KOPT-K1 (cell line): ENCODE data around the gene FAM181A.

Experiments
- H3K27ac ChIP-seq: fragments of 200-600 bp; sonication (generic); 2 replicates; pipeline ENCODE4 v1.5.1; 2016; ENCODE audit warnings: antibody characterized with exemption, mild to moderate bottlenecking, low read depth, low read length; ENCODE audit not compliant: poor library complexity, severe bottlenecking
- H3K36me3 ChIP-seq: fragments of 200-600 bp; sonication (generic); 2 replicates; pipeline ENCODE4 v1.5.1; 2017; ENCODE audit warnings: antibody characterized with exemption, mild to moderate bottlenecking, low read length, moderate library complexity; ENCODE audit not compliant: insufficient read depth
- H3K9me3 ChIP-seq: fragments of 200-600 bp; sonication (generic); 2 replicates; pipeline ENCODE4 v1.5.1; 2017; ENCODE audit warnings: antibody characterized with exemption, low read length, mild to moderate bottlenecking; ENCODE audit not compliant: insufficient read depth, poor library complexity, severe bottlenecking

The FAM181A gene

GRCh38 chr14:93947282-93947681, 20.1 kb downstream of the FAM181A start:
- Histone ChIP-seq H3K9me3 (no peaks in the 10 kb centered on the region), H3K27ac (no peak overlapping the region), H3K36me3 (no peaks in the 10 kb centered on the region)

GRCh38 chr14:93949511-93950075, 22.4 kb downstream of the FAM181A start:
- Histone ChIP-seq H3K36me3 (no peaks in the 10 kb centered on the region), H3K9me3 (no peaks in the 10 kb centered on the region), H3K27ac (no peak overlapping the region)

GRCh38 chr14:93950948-93951634, 23.9 kb downstream of the FAM181A start:
- Histone ChIP-seq H3K27ac (no peak overlapping the region), H3K36me3 (no peaks in the 10 kb centered on the region), H3K9me3 (no peaks in the 10 kb centered on the region)

GRCh38 chr14:93951635-93952540, 24.7 kb downstream of the FAM181A start:
- no peak overlapping the region for H3K27ac ChIP-seq
- H3K36me3 ChIP-seq = no peaks in the 10 kb centered on the region
- no peaks in the 10 kb centered on the region for H3K9me3 ChIP-seq

GRCh38 chr14:93952829-93953228, 25.7 kb downstream of the FAM181A start:
- no peaks in the 10 kb centered on the region for H3K36me3 ChIP-seq
- no peak overlapping the region for H3K27ac ChIP-seq
- H3K9me3 ChIP-seq = no peaks in the 10 kb centered on the region

GRCh38 chr14:93953263-93953662, 26.1 kb downstream of the FAM181A start:
- H3K36me3 ChIP-seq = no peaks in the 10 kb centered on the region

GRCh38 chr14:93953739-93954515, 26.8 kb downstream of the FAM181A start:
- Histone ChIP-seq H3K9me3 (no peaks in the 10 kb centered on the region), H3K36me3 (no peaks in the 10 kb centered on the region), H3K27ac (no peak overlapping the region)

More at GRCh38 chr14:93953263-93953662, 26.1 kb downstream of the FAM181A start:
- H3K27ac ChIP-seq = no peak overlapping the region
- no peaks in the 10 kb centered on the region for H3K9me3 ChIP-seq

GRCh38 chr14:93954516-93954830, 27.3 kb downstream of the FAM181A start:
- no peaks in the 10 kb centered on the region for H3K9me3 ChIP-seq
- no peak overlapping the region for H3K27ac ChIP-seq
- H3K36me3 ChIP-seq = no peaks in the 10 kb centered on the region

GRCh38 chr14:93954900-93955849, 28.0 kb downstream of the FAM181A start:
- H3K9me3 ChIP-seq = no peaks in the 10 kb centered on the region
- no peaks in the 10 kb centered on the region for H3K36me3 ChIP-seq
- peak overlapping the region; percentile 25 for H3K27ac ChIP-seq

- Histone ChIP-seq H3K27ac (no peak overlapping the region), H3K9me3 (no peaks in the 10 kb centered on the region), H3K36me3 (no peaks in the 10 kb centered on the region)
Measured at GRCh38 chr14:93955850-93956481, 28.8 kb downstream of the FAM181A start.

- H3K36me3 ChIP-seq = no peaks in the 10 kb centered on the region
- H3K27ac ChIP-seq = no peak overlapping the region
- no peaks in the 10 kb centered on the region for H3K9me3 ChIP-seq
Measured at GRCh38 chr14:93956514-93957332, 29.6 kb downstream of the FAM181A start.

- Histone ChIP-seq H3K9me3 (no peaks in the 10 kb centered on the region), H3K36me3 (no peaks in the 10 kb centered on the region), H3K27ac (no peak overlapping the region)
Measured at GRCh38 chr14:93957333-93957710, 30.2 kb downstream of the FAM181A start.
